ENCODE results near the gene PCOLCE2. TPM values are rescaled to one million over a fixed set of nuclear protein-coding genes. Genes with fewer than 3 reads are reported as not detected.

PCOLCE2 gene
- total RNA-seq (2014; rRNA removed; shearing (Covaris generic)), result 6.7 and 22.9 TPM in 2 replicates

GRCh38 chr3:142888481-142889211, at the start of gene PCOLCE2:
TSS of gene PCOLCE2 (minus strand) at chr3:142889083. CDS start at chr3:142888896, 187 bp downstream.
- DNase-seq (ENCODE audit: low spot score), result peak; percentile 13

GRCh38 chr3:142935963-142936362, 47.1 kb upstream of the PCOLCE2 start:
- no peak for DNase-seq (ENCODE audit: low spot score)

- DNase-seq (ENCODE audit: low spot score), result no peak
Measured at GRCh38 chr3:142934887-142935269, 46.0 kb upstream of the PCOLCE2 start.

- no peak for DNase-seq (ENCODE audit: low spot score)
Measured at GRCh38 chr3:142934128-142934886, 45.4 kb upstream of the PCOLCE2 start.

GRCh38 chr3:142931222-142931621, 42.3 kb upstream of the PCOLCE2 start:
- DNase-seq (ENCODE audit: low spot score), result no peak

GRCh38 chr3:142930463-142930862, 41.6 kb upstream of the PCOLCE2 start:
- DNase-seq (ENCODE audit: low spot score), result no peak

- DNase-seq (ENCODE audit: low spot score), result no peak
Measured at GRCh38 chr3:142929890-142930289, 41.0 kb upstream of the PCOLCE2 start.

- DNase-seq (ENCODE audit: low spot score), result peak; percentile 64
Measured at GRCh38 chr3:142929109-142929508, 40.2 kb upstream of the PCOLCE2 start.

GRCh38 chr3:142926368-142926944, 37.6 kb upstream of the PCOLCE2 start:
- DNase-seq (ENCODE audit: low spot score), result no peak

GRCh38 chr3:142925140-142925539, 36.3 kb upstream of the PCOLCE2 start:
- DNase-seq (ENCODE audit: low spot score), result no peak

- no peak for DNase-seq (ENCODE audit: low spot score)
Measured at GRCh38 chr3:142923694-142924093, 34.8 kb upstream of the PCOLCE2 start.

- no peak for DNase-seq (ENCODE audit: low spot score)
Measured at GRCh38 chr3:142916605-142917004, 27.7 kb upstream of the PCOLCE2 start.

GRCh38 chr3:142915636-142916035, 26.8 kb upstream of the PCOLCE2 start:
- DNase-seq (ENCODE audit: low spot score), result no peak

- no peak for DNase-seq (ENCODE audit: low spot score)
Measured at GRCh38 chr3:142914286-142914811, 25.5 kb upstream of the PCOLCE2 start.

GRCh38 chr3:142913432-142913831, 24.5 kb upstream of the PCOLCE2 start:
- DNase-seq (ENCODE audit: low spot score), result no peak

- no peak for DNase-seq (ENCODE audit: low spot score)
Measured at GRCh38 chr3:142912402-142913172, 23.7 kb upstream of the PCOLCE2 start.

GRCh38 chr3:142910280-142910679, 21.4 kb upstream of the PCOLCE2 start:
- no peak for DNase-seq (ENCODE audit: low spot score)

GRCh38 chr3:142909282-142909681, 20.4 kb upstream of the PCOLCE2 start:
- DNase-seq (ENCODE audit: low spot score), result no peak

- no peak for DNase-seq (ENCODE audit: low spot score)
Measured at GRCh38 chr3:142907996-142908395, 19.1 kb upstream of the PCOLCE2 start.

- DNase-seq (ENCODE audit: low spot score), result peak; percentile 70
Measured at GRCh38 chr3:142904639-142905436, 16.0 kb upstream of the PCOLCE2 start.

- DNase-seq (ENCODE audit: low spot score), result no peak
Measured at GRCh38 chr3:142902356-142902755, 13.5 kb upstream of the PCOLCE2 start.
